Thyroid gland (tissue), 4 donors: ENCODE results near the gene PDE11A.

Source experiments
- POLR2A ChIP-seq, 2 donors: fragments of 450-650 bp; IDR thresholded peaks; one replicate each; pipeline ENCODE4 v1.6.1; 2017; ENCODE audit warnings: antibody characterized with exemption in 2 of 2, mild to moderate bottlenecking in 2 of 2, moderate library complexity in 1 of 2
- TF ChIP-seq, protein P1 (sequence below), 6 experiments: fragments of 200-600 bp in 3 of 6; fragments of 450-650 bp in 3 of 6; sonication (generic) in 3 of 6; IDR thresholded peaks; one replicate each; pipeline ENCODE4 v1.5.1; 2016 to 2019; ENCODE audit warnings: antibody characterized with exemption in 6 of 6, mild to moderate bottlenecking in 2 of 6, inconsistent platforms in 1 of 6, moderate library complexity in 1 of 6

DNA sequence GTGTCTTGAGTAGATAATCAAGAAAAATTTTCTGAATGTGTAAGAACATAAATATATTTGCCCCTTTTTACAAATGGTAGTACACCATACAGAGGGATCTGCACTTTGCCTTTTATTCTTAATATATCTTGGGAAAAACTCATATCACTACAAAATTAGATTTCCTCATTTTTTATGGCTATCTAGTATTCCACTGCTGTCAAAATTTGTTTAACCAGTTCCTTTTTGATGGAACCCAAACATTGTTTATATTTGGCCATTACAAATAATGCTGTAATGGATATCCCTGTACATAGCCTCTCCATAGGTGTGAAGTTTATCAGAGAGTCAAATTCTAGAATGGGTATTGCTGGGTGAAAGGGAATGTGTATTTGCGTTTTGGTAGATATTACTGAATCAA, 436.9 kb downstream of the PDE11A start:
- TF ChIP-seq, protein P1, sequence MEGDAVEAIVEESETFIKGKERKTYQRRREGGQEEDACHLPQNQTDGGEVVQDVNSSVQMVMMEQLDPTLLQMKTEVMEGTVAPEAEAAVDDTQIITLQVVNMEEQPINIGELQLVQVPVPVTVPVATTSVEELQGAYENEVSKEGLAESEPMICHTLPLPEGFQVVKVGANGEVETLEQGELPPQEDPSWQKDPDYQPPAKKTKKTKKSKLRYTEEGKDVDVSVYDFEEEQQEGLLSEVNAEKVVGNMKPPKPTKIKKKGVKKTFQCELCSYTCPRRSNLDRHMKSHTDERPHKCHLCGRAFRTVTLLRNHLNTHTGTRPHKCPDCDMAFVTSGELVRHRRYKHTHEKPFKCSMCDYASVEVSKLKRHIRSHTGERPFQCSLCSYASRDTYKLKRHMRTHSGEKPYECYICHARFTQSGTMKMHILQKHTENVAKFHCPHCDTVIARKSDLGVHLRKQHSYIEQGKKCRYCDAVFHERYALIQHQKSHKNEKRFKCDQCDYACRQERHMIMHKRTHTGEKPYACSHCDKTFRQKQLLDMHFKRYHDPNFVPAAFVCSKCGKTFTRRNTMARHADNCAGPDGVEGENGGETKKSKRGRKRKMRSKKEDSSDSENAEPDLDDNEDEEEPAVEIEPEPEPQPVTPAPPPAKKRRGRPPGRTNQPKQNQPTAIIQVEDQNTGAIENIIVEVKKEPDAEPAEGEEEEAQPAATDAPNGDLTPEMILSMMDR (IDR thresholded peaks at IDR 0.05), result no peak
- no peak for TF ChIP-seq POLR2A (IDR thresholded peaks at IDR 0.05)
